RWPE1 (cell line): Measurements from ENCODE around the gene SCGB1C2.
"Not testable (repeated sequence)": the region's sequence is repeated elsewhere in the genome, so short reads cannot be mapped to it uniquely, and the experiment has no call there.

Experiments used
- CTCF ChIA-PET: fragments of 350-600 bp; sonication (Branson Sonifier 250); formaldehyde crosslinking; extraction: SDS; loops from one replicate; lab custom pipeline; 2021; lab: Yijun Ruan, JAX
- POLR2A ChIA-PET: fragments of 400-600 bp; formaldehyde crosslinking; extraction: SDS; loops from one replicate; lab custom pipeline; 2020; ENCODE audit warnings: antibody characterized with exemption; ENCODE audit not compliant: low non-redundant PET; lab: Yijun Ruan, JAX
- DNase-seq: peaks from one replicate; pipeline ENCODE4 v3.0.0; 2012; ENCODE audit warnings: low spot score
- H3K27ac ChIP-seq: fragments of 450-650 bp; 2 replicates; pipeline ENCODE4 v1.5.1; 2017
- TF ChIP-seq, protein P1 (sequence below): fragments of 450-650 bp; conservative IDR thresholded peaks from 2 replicates; pipeline ENCODE4 v1.5.1; 2017; ENCODE audit warnings: low read depth, mild to moderate bottlenecking

Gene SCGB1C2

DNA sequence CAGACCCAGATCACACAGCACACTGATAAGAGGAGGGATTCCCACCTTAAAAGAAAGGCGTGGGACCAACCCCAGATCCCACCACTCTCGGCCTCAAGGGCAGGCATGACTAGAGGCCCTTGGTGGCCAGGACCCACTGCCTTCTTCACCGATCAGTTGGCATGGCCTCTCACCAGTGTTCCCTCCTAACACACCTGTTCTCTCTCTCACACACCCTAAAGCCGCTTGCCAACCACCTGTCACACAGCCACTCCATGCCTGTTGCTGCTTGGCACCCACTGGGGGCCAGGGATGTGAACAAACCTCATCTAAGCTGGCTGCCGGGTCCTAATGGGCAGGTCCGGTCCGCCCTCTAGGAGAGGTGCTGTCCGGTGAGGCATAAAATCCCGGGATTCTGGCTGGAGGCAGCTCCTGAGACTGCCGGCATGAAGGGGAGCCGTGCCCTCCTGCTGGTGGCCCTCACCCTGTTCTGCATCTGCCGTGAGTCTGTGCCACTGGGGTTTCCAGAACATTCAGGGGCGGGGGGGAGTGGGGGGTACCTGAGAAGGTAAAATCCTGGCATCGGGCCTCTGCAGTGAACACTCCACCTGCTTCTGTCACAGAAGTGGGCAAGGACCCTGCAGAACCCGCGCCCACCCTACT lies at the start of gene SCGB1C2:
SCGB1C2 (plus strand) TSS at position 404 of the 642 bp plus-strand sequence; CDS start at position 426, 22 bp downstream.
- H3K27ac ChIP-seq, CTCF ChIA-PET, POLR2A ChIA-PET, DNase-seq: not testable (repeated sequence)

DNA sequence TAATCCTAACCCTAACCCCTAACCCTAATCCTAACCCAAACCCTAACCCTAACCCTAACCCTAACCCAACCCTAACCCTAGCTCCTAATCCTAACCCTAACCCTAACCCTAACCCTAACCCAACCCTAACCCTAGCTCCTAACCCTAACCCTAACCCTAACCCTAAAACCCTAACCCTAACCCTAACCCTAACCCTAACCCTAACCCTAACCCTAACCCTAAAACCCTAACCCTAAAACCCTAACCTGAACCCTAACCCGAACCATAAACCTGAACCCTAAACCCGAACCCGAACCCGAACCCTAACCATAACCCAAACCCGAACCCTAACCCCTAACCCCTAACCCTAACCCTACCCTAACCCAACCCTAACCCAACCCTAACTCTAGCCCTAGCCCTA lies 24.3 kb upstream of the SCGB1C2 start:
- POLR2A ChIA-PET, CTCF ChIA-PET, DNase-seq, H3K27ac ChIP-seq: not testable (repeated sequence)

DNA sequence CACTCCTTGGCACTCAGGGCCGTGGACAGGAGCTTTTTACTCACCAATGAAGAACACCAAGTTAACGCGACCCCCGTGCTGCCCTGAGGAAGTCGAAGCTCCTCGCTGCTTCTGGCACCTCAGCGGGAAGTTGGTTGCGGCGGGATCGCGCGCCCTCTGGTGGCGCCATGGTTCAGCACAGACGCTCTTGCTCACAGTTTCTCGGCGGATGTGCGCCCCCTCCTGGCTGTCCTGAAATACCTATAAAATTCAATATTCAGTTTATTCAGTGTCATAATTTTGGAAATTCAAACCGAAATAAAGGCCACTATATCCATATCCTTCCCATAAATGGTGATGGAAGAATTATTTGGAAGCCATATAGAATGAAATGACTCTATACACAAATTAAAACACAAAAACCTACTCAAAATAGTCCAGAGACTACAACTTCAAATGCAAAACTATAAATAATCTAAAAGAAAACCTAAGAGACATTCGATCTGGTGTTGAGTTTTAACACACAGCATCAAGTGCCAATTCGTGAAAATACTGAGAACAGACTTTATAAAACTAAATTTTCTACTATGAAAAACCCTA lies 18.9 kb upstream of the SCGB1C2 start:
- POLR2A ChIA-PET, DNase-seq, H3K27ac ChIP-seq, CTCF ChIA-PET: not testable (repeated sequence)

DNA sequence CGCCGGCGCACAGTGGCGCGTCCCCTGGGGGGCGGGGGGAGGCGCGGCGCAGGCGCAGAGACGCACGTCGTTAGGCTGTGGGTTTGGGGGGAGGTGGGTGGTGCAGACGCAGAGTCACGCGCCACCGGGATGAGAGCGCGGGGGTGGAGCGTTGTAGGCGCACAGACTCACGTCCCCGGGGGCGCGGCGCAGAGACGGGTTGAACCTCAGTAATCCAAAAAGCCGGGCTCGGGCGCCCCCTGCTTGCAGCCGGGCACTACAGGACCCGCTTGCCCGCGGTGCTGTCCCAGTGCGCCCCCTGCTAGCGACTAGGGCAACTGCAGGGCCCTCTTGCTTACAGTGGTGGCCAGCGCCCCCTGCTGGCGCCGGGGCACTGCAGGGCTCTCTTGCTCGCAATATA lies 3.4 kb upstream of the SCGB1C2 start:
- CTCF ChIA-PET, POLR2A ChIA-PET, H3K27ac ChIP-seq, DNase-seq: not testable (repeated sequence)

DNA sequence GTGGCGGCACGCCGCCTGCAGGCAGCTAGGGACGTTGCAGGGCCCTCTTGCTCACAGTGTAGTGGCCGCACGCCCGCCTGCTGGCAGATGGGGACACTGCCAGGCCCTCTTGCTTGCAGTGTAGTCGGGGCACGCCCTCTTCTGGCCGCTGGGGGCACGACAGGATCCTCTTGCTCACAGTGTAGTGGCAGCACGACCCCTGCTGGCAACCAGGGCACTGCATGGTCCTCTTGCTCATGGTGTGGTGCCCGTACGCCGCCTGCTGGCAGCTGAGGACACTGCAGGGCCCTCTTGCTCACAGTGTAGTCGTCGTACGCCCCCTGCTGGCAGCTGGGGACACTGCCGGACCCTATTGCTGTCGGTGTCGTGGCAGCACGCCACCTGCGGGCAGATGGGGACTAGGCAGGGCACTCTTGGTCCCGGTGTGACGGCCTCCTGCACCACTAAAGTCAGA lies 3.0 kb upstream of the SCGB1C2 start:
- H3K27ac ChIP-seq, DNase-seq, CTCF ChIA-PET, POLR2A ChIA-PET: not testable (repeated sequence)

DNA sequence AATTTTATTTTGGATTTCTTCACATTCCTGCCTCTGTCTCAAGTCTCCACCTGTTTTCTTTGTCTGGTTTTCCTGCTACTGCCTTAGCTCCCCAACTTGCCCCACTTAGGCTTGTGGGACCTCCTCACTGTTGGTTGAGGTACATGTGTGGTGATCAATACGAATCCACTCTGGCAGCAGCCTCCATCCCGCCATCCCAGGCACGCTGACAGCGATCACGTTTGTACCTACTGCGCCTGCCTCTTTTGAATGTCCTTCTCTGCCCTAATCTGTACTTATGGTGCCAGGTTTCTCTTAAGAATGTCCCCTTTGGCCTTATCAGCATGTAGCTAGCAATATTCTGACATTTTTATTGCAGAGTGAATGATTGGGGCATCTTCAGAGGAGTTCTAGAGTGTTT lies 2.3 kb upstream of the SCGB1C2 start:
- H3K27ac ChIP-seq, POLR2A ChIA-PET, CTCF ChIA-PET, DNase-seq: not testable (repeated sequence)

DNA sequence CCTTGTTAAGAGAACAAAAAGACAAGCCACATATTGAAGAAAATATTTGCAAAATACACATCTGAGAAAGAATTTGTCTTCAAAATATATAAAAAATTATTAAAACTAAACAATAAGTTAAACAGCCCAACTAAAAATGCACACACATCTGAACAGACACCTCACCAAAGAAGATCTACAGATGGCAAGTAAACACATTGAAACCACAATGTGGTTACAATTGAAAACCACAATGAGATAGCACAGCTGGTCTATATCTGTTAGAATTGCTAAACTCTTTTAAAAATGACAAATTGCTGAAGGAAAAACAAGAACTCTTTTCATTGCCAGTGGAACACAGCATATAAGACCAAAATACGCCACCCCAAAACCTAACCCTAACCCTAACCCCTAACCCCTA lies 1.5 kb upstream of the SCGB1C2 start:
- DNase-seq, H3K27ac ChIP-seq, CTCF ChIA-PET, POLR2A ChIA-PET: not testable (repeated sequence)

DNA sequence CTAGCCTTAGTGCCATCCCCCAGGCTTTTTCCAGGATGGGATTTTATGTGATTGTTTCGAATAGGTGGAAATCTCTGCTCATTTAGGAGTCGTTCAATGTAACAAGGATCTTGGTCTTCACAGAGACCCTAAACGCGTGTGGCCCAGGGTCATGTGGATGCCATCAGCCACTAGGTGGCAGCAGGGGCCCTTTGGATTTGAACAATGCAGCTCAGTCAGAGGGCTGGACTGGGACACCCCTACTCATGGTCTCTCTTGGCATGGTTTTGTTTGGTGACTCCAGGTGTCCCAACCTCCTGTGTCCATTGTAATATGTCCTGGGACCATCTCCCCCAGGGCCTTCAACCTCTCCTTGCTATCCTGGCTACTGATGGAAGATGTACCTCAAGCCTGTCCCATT lies 838 bp upstream of the SCGB1C2 start:
- POLR2A ChIA-PET, CTCF ChIA-PET, H3K27ac ChIP-seq, DNase-seq: not testable (repeated sequence)
- TF ChIP-seq, protein P1, sequence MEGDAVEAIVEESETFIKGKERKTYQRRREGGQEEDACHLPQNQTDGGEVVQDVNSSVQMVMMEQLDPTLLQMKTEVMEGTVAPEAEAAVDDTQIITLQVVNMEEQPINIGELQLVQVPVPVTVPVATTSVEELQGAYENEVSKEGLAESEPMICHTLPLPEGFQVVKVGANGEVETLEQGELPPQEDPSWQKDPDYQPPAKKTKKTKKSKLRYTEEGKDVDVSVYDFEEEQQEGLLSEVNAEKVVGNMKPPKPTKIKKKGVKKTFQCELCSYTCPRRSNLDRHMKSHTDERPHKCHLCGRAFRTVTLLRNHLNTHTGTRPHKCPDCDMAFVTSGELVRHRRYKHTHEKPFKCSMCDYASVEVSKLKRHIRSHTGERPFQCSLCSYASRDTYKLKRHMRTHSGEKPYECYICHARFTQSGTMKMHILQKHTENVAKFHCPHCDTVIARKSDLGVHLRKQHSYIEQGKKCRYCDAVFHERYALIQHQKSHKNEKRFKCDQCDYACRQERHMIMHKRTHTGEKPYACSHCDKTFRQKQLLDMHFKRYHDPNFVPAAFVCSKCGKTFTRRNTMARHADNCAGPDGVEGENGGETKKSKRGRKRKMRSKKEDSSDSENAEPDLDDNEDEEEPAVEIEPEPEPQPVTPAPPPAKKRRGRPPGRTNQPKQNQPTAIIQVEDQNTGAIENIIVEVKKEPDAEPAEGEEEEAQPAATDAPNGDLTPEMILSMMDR = 0 out of 2 replicates have a peak, but pooled peaks have one; percentile 9

DNA sequence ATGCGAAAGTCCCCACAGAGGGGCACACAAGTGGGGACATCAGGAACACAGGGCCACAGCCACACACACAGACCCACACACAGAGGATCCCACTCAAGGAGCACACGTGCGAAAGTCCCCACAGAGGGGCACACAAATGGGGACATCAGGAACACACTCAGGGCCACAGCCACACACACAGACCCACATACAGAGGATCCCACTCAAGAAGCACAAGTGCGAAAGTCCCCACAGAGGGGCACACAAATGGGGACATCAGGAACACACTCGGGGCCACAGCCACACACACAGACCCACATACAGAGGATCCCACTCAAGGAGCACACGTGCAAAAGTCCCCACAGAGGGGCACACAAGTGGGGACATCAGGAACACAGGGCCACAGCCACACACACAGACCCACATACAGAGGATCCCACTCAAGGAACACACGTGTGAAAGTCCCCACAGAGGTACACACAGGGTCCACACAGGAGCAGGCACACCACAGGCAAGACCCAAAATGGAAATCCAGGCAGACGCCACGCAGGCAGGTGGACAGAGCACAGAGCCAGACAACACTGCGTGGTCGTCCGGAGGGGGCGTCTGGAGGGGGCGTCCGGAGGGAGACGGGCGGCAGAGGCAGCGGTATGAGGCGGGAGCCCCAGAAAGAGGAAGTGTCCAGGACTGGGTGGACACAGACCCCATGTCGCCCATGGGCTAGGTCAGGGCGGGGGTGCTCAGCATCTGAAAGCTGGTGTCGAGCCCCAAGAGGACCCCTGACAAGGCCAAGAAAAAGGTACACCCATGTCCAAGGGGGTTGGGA lies 2.2 kb downstream of the SCGB1C2 start:
- DNase-seq, H3K27ac ChIP-seq, POLR2A ChIA-PET, CTCF ChIA-PET: not testable (repeated sequence)

DNA sequence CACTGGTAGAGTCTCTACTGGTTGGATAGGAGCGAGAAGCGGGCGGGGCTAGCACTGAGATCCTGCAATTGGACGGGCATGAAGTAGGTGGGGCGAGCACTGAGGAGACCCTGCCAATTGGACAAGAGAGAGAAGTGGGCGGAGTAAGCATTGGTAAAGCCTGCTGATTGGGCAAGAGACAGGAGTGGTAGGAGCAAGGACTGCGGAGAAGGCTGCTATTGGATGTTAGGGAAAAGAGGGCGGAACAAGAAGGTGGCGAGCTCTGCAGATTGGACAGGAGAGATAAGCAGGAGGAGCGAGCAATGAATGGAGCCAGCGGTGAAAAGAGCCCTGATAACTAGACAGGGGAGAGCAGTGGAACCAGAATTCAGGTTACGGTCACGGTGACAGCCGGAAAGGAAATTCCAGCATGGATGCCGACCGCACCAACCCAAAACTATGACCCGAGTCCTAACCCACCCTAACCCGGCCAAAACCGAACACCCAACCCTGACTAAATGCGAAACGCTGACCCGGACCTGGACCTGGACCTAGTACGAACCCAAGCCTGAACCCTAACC lies 4.8 kb downstream of the SCGB1C2 start:
- H3K27ac ChIP-seq = no peak overlapping the region
- peak; percentile 27 for DNase-seq
- TF ChIP-seq, protein P1 = no peak
- ChIA-PET POLR2A (no interaction called here), CTCF (no interaction called here)
